GM23338 (cell line): Measurements from ENCODE around the gene OPN1SW. TPM values are rescaled to one million over a fixed set of nuclear protein-coding genes. Genes with fewer than 3 reads are reported as not detected.

Experiments used
- ATAC-seq: fragments of 200-7000 bp; cut with Tn5 transposase; 3 replicates; pipeline ENCODE4 v1.9.1; 2020
- DNase-seq: peaks from one replicate; pipeline ENCODE4 v3.0.0-alpha.2; 2015; ENCODE audit warnings: low spot score
- H2AFZ ChIP-seq: fragments of 200-600 bp; sonication (generic); 2 replicates; pipeline ENCODE4 v1.8.0; 2016; ENCODE audit warnings: antibody characterized with exemption, mild to moderate bottlenecking, moderate library complexity
- H3F3A ChIP-seq: fragments of 200-600 bp; sonication (generic); replicated peaks from 2 replicates; pipeline ENCODE4 v1.8.0; 2017; ENCODE audit warnings: antibody characterized with exemption, mixed run types, low read depth
- H3K27ac ChIP-seq: fragments of 200-600 bp; sonication (generic); 2 replicates; pipeline ENCODE4 v1.6.1; 2016; ENCODE audit warnings: low read depth
- H3K27me3 ChIP-seq: fragments of 200-600 bp; sonication (generic); 2 replicates; pipeline ENCODE4 v1.8.0; 2016; ENCODE audit warnings: mild to moderate bottlenecking, mixed run types, moderate library complexity; ENCODE audit not compliant: insufficient read depth
- H3K36me3 ChIP-seq: fragments of 200-600 bp; sonication (generic); 2 replicates; pipeline ENCODE4 v1.8.0; 2016; ENCODE audit warnings: mild to moderate bottlenecking; ENCODE audit not compliant: insufficient read depth
- H3K4me1 ChIP-seq: fragments of 200-600 bp; sonication (generic); 2 replicates; pipeline ENCODE4 v1.8.0; 2016; ENCODE audit warnings: mild to moderate bottlenecking, moderate library complexity; ENCODE audit not compliant: insufficient read depth
- H3K4me2 ChIP-seq: fragments of 200-600 bp; sonication (generic); 2 replicates; pipeline ENCODE4 v1.7.1; 2017; ENCODE audit warnings: mixed run types
- H3K4me3 ChIP-seq: fragments of 200-600 bp; sonication (generic); 2 replicates; pipeline ENCODE4 v1.6.1; 2016; ENCODE audit warnings: mixed run types
- H3K79me2 ChIP-seq: fragments of 200-600 bp; sonication (generic); replicated peaks from 2 replicates; pipeline ENCODE4 v1.8.0; 2017; ENCODE audit warnings: mild to moderate bottlenecking; ENCODE audit not compliant: insufficient read depth
- H3K9me2 ChIP-seq: fragments of 200-600 bp; sonication (generic); 2 replicates; pipeline ENCODE4 v1.8.0; 2017; ENCODE audit not compliant: insufficient read depth
- H4K20me1 ChIP-seq: fragments of 200-600 bp; sonication (generic); replicated peaks from 2 replicates; pipeline ENCODE4 v1.8.0; 2017; ENCODE audit warnings: mild to moderate bottlenecking; ENCODE audit not compliant: insufficient read depth
- H3K27ac Mint-ChIP-seq: 2 replicates; pipeline ENCODE4 v1.8.0; 2020; ENCODE audit warnings: inconsistent platforms, mild to moderate bottlenecking, moderate library complexity, mixed read lengths
- H3K27me3 Mint-ChIP-seq: 3 replicates; pipeline ENCODE4 v1.8.0; 2022; ENCODE audit warnings: low read depth, mild to moderate bottlenecking, moderate library complexity, mixed read lengths, inconsistent platforms; ENCODE audit not compliant: insufficient read depth, poor library complexity
- H3K36me3 Mint-ChIP-seq: 3 replicates; pipeline ENCODE4 v1.8.0; 2021; ENCODE audit warnings: low read depth, mild to moderate bottlenecking, inconsistent platforms, moderate library complexity, mixed read lengths
- H3K4me1 Mint-ChIP-seq: 3 replicates; pipeline ENCODE4 v1.8.0; 2020; ENCODE audit warnings: mild to moderate bottlenecking, inconsistent platforms, mixed read lengths
- H3K4me3 Mint-ChIP-seq: 3 replicates; pipeline ENCODE4 v1.8.0; 2021; ENCODE audit warnings: moderate library complexity, mild to moderate bottlenecking, inconsistent platforms, mixed read lengths
- H3K9me3 Mint-ChIP-seq: 3 replicates; pipeline ENCODE4 v1.8.0; 2020; ENCODE audit warnings: moderate library complexity, mild to moderate bottlenecking, inconsistent platforms, mixed read lengths
- CREB1 ChIP-seq: fragments of 250-450 bp; sonication (Bioruptor Pico); IDR thresholded peaks from 2 replicates; pipeline ENCODE4 v1.5.0; 2020; ENCODE audit warnings: low read depth, mild to moderate bottlenecking, moderate library complexity
- CTCF ChIP-seq, 2 experiments: fragments of 200-600 bp in 1 of 2; sonication (generic) in 1 of 2; conservative IDR thresholded peaks; 2 replicates each; pipeline versions ENCODE4 v1.5.1 to v1.6.1; 2016 to 2017; ENCODE audit warnings: antibody characterized with exemption in 2 of 2, low read depth in 2 of 2, mild to moderate bottlenecking in 2 of 2, moderate library complexity in 1 of 2
- EZH2phosphoT487 ChIP-seq: fragments of 200-600 bp; sonication (generic); IDR thresholded peaks from one replicate; pipeline ENCODE4 v1.8.1; 2018; ENCODE audit warnings: antibody characterized with exemption; ENCODE audit not compliant: unreplicated experiment
- JUNB ChIP-seq: IDR thresholded peaks from one replicate; pipeline ENCODE4 v1.6.1; 2016; ENCODE audit warnings: antibody characterized with exemption; ENCODE audit not compliant: unreplicated experiment
- NANOG ChIP-seq: IDR thresholded peaks from 2 replicates; pipeline ENCODE4 v1.6.1; 2016; ENCODE audit warnings: antibody characterized with exemption, borderline replicate concordance
- POLR2AphosphoS5 ChIP-seq: IDR thresholded peaks from 2 replicates; pipeline ENCODE4 v1.6.1; 2016; ENCODE audit warnings: antibody characterized with exemption, low read depth
- ZNF114 ChIP-seq: fragments of 250-450 bp; sonication (Bioruptor Pico); IDR thresholded peaks from 2 replicates; pipeline ENCODE4 v1.5.0; 2020; ENCODE audit warnings: mild to moderate bottlenecking, moderate library complexity
- ZNF331 ChIP-seq: fragments of 250-450 bp; sonication (Bioruptor Pico); IDR thresholded peaks from 2 replicates; pipeline ENCODE4 v1.5.0; 2020; ENCODE audit warnings: low read depth, mild to moderate bottlenecking, moderate library complexity
- polyA plus RNA-seq: library from polyadenylated mRNA; unstranded; fragments of >200 nt; fragmentation: Nextera tagmentation; extraction: Ambion mirVana; gene quantifications from 2 replicates; pipeline ENCODE4 v1.2.1, GENCODE V29; 2016
- total RNA-seq: library from RNA; depleted of rRNA; stranded (reverse); fragments of >200 nt; shearing (Covaris generic); gene quantifications from 2 replicates; pipeline ENCODE4 v1.2.3, GENCODE V29; 2014
- TF ChIP-seq, protein P1 (sequence below): IDR thresholded peaks from one replicate; pipeline ENCODE4 v1.6.1; 2018; ENCODE audit warnings: antibody characterized with exemption; ENCODE audit not compliant: unreplicated experiment
- TF ChIP-seq, protein P2 (sequence below): IDR thresholded peaks from 2 replicates; pipeline ENCODE4 v1.6.1; 2016; ENCODE audit warnings: antibody characterized with exemption

OPN1SW gene
- total and polyA plus RNA-seq, 2 experiments from 2014 or later = 0.50 TPM; not detected in 1

- Histone ChIP-seq H3F3A (0 out of 2 replicates have a peak, but pooled peaks cover 4% of the 10 kb centered on the region), H3K4me2 (no peak overlapping the region), H2AFZ (no peak overlapping the region), H3K27ac (no peak overlapping the region), H4K20me1 (0 out of 2 replicates have a peak, but pooled peaks cover 7% of the 10 kb centered on the region), H3K36me3 (peaks cover 33% of the 10 kb centered on the region), H3K27me3 (no peaks in the 10 kb centered on the region), H3K4me3 (no peak overlapping the region), H3K9me2 (no peaks in the 10 kb centered on the region), H3K4me1 (no peaks in the 10 kb centered on the region), H3K79me2 (no peaks in the 10 kb centered on the region)
- Mint-ChIP-seq H3K27ac (no peak overlapping the region), H3K36me3 (peaks cover 53% of the 10 kb centered on the region), H3K4me3 (no peak overlapping the region), H3K27me3 (peaks cover under 1% of the 10 kb centered on the region), H3K9me3 (peaks cover 21% of the 10 kb centered on the region), H3K4me1 (no peaks in the 10 kb centered on the region)
- DNase-seq (no peak), ATAC-seq (no peak)
- TF ChIP-seq CTCF (conservative IDR thresholded peaks at IDR 0.05; ENCODE audit: low read depth in 2 of 2) = no peak
Measured at GRCh38 chr7:128773604-128774003, 2.0 kb downstream of the OPN1SW start.

DNA sequence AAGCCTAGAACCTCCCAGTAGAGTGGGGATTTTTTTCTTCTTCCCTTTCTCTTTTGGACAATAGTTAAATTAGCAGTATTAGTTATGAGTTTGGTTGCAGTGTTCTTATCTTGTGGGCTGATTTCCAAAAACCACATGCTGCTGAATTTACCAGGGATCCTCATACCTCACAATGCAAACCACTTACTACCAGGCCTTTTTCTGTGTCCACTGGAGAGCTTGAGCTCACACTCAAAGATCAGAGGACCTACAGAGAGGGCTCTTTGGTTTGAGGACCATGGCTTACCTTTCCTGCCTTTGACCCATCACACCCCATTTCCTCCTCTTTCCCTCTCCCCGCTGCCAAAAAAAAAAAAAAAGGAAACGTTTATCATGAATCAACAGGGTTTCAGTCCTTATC lies 5.4 kb downstream of the OPN1SW start:
- ATAC-seq (no peak), DNase-seq (no peak)
- no peak overlapping the region for H3K4me3 Mint-ChIP-seq
- H2AFZ ChIP-seq = no peak overlapping the region
- H3K4me1 Mint-ChIP-seq = no peaks in the 10 kb centered on the region
- no peaks in the 10 kb centered on the region for H3K4me1 ChIP-seq
- peaks cover 57% of the 10 kb centered on the region for H3K36me3 ChIP-seq
- H3K27ac ChIP-seq = no peak overlapping the region
- no peak overlapping the region for H3K4me2 ChIP-seq
- H3K36me3 Mint-ChIP-seq = peaks cover 68% of the 10 kb centered on the region
- H3K79me2 ChIP-seq = no peaks in the 10 kb centered on the region
- no peak overlapping the region for H3K4me3 ChIP-seq
- H4K20me1 ChIP-seq = peaks cover 12% of the 10 kb centered on the region; the same call in 1 of the 2 replicates
- no peaks in the 10 kb centered on the region for H3K9me2 ChIP-seq
- H3F3A ChIP-seq = 0 out of 2 replicates have a peak, but pooled peaks cover 4% of the 10 kb centered on the region
- H3K27me3 ChIP-seq = no peaks in the 10 kb centered on the region
- no peaks in the 10 kb centered on the region for H3K9me3 Mint-ChIP-seq
- H3K27ac Mint-ChIP-seq = no peak overlapping the region
- no peak for TF ChIP-seq CREB1 (CRISPR knock-in tag)
- no peak for TF ChIP-seq POLR2AphosphoS5
- TF ChIP-seq, protein P1, sequence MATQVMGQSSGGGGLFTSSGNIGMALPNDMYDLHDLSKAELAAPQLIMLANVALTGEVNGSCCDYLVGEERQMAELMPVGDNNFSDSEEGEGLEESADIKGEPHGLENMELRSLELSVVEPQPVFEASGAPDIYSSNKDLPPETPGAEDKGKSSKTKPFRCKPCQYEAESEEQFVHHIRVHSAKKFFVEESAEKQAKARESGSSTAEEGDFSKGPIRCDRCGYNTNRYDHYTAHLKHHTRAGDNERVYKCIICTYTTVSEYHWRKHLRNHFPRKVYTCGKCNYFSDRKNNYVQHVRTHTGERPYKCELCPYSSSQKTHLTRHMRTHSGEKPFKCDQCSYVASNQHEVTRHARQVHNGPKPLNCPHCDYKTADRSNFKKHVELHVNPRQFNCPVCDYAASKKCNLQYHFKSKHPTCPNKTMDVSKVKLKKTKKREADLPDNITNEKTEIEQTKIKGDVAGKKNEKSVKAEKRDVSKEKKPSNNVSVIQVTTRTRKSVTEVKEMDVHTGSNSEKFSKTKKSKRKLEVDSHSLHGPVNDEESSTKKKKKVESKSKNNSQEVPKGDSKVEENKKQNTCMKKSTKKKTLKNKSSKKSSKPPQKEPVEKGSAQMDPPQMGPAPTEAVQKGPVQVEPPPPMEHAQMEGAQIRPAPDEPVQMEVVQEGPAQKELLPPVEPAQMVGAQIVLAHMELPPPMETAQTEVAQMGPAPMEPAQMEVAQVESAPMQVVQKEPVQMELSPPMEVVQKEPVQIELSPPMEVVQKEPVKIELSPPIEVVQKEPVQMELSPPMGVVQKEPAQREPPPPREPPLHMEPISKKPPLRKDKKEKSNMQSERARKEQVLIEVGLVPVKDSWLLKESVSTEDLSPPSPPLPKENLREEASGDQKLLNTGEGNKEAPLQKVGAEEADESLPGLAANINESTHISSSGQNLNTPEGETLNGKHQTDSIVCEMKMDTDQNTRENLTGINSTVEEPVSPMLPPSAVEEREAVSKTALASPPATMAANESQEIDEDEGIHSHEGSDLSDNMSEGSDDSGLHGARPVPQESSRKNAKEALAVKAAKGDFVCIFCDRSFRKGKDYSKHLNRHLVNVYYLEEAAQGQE = no peak
- TF ChIP-seq, protein P2, sequence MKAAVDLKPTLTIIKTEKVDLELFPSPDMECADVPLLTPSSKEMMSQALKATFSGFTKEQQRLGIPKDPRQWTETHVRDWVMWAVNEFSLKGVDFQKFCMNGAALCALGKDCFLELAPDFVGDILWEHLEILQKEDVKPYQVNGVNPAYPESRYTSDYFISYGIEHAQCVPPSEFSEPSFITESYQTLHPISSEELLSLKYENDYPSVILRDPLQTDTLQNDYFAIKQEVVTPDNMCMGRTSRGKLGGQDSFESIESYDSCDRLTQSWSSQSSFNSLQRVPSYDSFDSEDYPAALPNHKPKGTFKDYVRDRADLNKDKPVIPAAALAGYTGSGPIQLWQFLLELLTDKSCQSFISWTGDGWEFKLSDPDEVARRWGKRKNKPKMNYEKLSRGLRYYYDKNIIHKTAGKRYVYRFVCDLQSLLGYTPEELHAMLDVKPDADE = no peak
- no peak for TF ChIP-seq NANOG
- TF ChIP-seq JUNB = no peak
- no peak for TF ChIP-seq ZNF331 (CRISPR knock-in tag)
- TF ChIP-seq EZH2phosphoT487 = no peak
- TF ChIP-seq ZNF114 (CRISPR knock-in tag) = no peak
- no peaks in the 10 kb centered on the region for H3K27me3 Mint-ChIP-seq
